Right lobe of liver (tissue), 6 donors: Measurements from ENCODE around the gene RUBCN. TPM values are rescaled to one million over a fixed set of nuclear protein-coding genes. Genes with fewer than 3 reads are reported as not detected.
"Not testable (repeated sequence)": the region's sequence is repeated elsewhere in the genome, so short reads cannot be mapped to it uniquely, and the experiment has no call there.

Experiments
- ATAC-seq, 4 donors: fragments of 200-7000 bp; cut with Tn5 transposase; one replicate each; pipeline ENCODE4 v1.9.1; 2020; ENCODE audit warnings: mild to moderate bottlenecking in 4 of 4, moderate library complexity in 4 of 4
- DNase-seq, 3 donors: peaks; one replicate each; pipeline ENCODE4 v3.0.0-alpha.2; 2020
- H3K27ac ChIP-seq, 3 donors: fragments of 200-600 bp; one replicate each; pipeline ENCODE4 v1.8.0; 2022
- H3K27me3 ChIP-seq, 2 donors: fragments of 200-600 bp; one replicate each; pipeline ENCODE4 v1.8.0; 2022
- H3K36me3 ChIP-seq, 4 donors: fragments of 200-600 bp; sonication (generic) in 1 of 4; one replicate each; pipeline versions ENCODE4 v1.5.1 to v1.8.0; 2017 to 2022; ENCODE audit warnings: control low read depth in 1 of 4
- H3K4me1 ChIP-seq, 4 donors: fragments of 200-600 bp; sonication (generic) in 1 of 4; one replicate each; pipeline versions ENCODE4 v1.5.1 to v1.8.0; 2017 to 2022; ENCODE audit warnings: control low read depth in 1 of 4
- H3K4me3 ChIP-seq, 3 donors: fragments of 200-600 bp; one replicate each; pipeline ENCODE4 v1.8.0; 2022
- H3K9me3 ChIP-seq, 4 donors: fragments of 200-600 bp; sonication (generic) in 1 of 4; one replicate each; pipeline versions ENCODE4 v1.5.1 to v1.8.0; 2017 to 2022; ENCODE audit warnings: control low read depth in 1 of 4
- CTCF ChIP-seq, 4 donors: fragments of 200-600 bp in 3 of 4; fragments of 450-650 bp in 1 of 4; IDR thresholded peaks; one replicate each; pipeline versions ENCODE4 v1.5.1 to v1.8.0; 2016 to 2022; ENCODE audit warnings: antibody characterized with exemption in 4 of 4, mild to moderate bottlenecking in 2 of 4
- POLR2A ChIP-seq: fragments of 450-650 bp; IDR thresholded peaks from one replicate; pipeline ENCODE4 v1.6.1; 2017; ENCODE audit warnings: antibody characterized with exemption, mild to moderate bottlenecking
- WGBS: methylation state at CpG from one replicate; pipeline ENCODE4 v1.1.6; 2018; ENCODE audit warnings: low coverage, low lambda C conversion rate; ENCODE audit not compliant: insufficient coverage; ENCODE audit errors: missing lambda C conversion rate; 5-methylcytosine and 5-hydroxymethylcytosine counted together
- intact Hi-C, 2 donors: fragments of 100-400 bp; cut with DNase I; formaldehyde crosslinking; loops; one replicate each; pipeline versions ENCODE4 v1.11.2 to v1.14.1; 2022
- total RNA-seq, 6 experiments: library from RNA; depleted of rRNA in 2 of 6; stranded (reverse); fragments of >200 nt in 2 of 6; fragmentation: NEBNext Ultra II Directional in 3 of 6; extraction: Animal tissue kit (Norgen Biotek cat#: 25700) in 3 of 6; gene quantifications; one replicate each; pipeline versions ENCODE4 v1.1.0 to v1.2.4, GENCODE V29; 2016 to 2023
- donor health status: DM: no; HTN: yes; CAD: no.
- donor health status: DM: no; HTN: no; CAD: no.
- donor health status: DM: no; HTN: no; CAD: no.
- donor health status: DM: no; HTN: yes; CAD: no.
- donor health status: DM: no; HTN: yes; CAD: no.

The RUBCN gene
- total RNA-seq, 6 experiments from 2014 or later = 6.4 to 19.4 (median 7.7) TPM

GRCh38 chr3:197734667-197735318 is 1.9 kb downstream of the RUBCN start:
- 80% methylated on average over 7 of the region's 7 CpGs for WGBS
- peaks cover 0 to 17% (median 0%) of the 10 kb centered on the region in 4 donors for H3K4me1 ChIP-seq
- TF ChIP-seq CTCF (IDR thresholded peaks at IDR 0.05) = no peak
- no peak for TF ChIP-seq POLR2A
- no peaks in the 10 kb centered on the region for H3K27me3 ChIP-seq
- H3K9me3 ChIP-seq = no peaks in the 10 kb centered on the region
- no peak for ATAC-seq
- H3K36me3 ChIP-seq = no peaks in the 10 kb centered on the region
- intact Hi-C loops = no loop called here
- no peak overlapping the region for H3K27ac ChIP-seq
- DNase-seq = no peak
- no peak overlapping the region for H3K4me3 ChIP-seq

- no peak overlapping the region for H3K4me3 ChIP-seq
- ATAC-seq (no peak), DNase-seq (no peak)
- 91% methylated on average over 4 of the region's 4 CpGs for WGBS
- H3K27me3 ChIP-seq = no peaks in the 10 kb centered on the region
- intact Hi-C loops = no loop called here
- TF ChIP-seq POLR2A (no peak), CTCF (IDR thresholded peaks at IDR 0.05) (no peak)
- H3K9me3 ChIP-seq = no peaks in the 10 kb centered on the region
- H3K36me3 ChIP-seq = no peaks in the 10 kb centered on the region
- no peak overlapping the region for H3K27ac ChIP-seq
- H3K4me1 ChIP-seq = peaks cover 0 to 17% (median 0%) of the 10 kb centered on the region in 4 donors
Measured at GRCh38 chr3:197733042-197733441, 3.7 kb downstream of the RUBCN start.

- intact Hi-C loops, H3K27me3 ChIP-seq, H3K9me3 ChIP-seq, DNase-seq, H3K27ac ChIP-seq, H3K36me3 ChIP-seq, H3K4me3 ChIP-seq, ATAC-seq: not testable (repeated sequence)
- WGBS = 97% methylated on average over 11 of the region's 27 CpGs
- H3K4me1 ChIP-seq = peaks cover 0 to 12% (median 0%) of the 10 kb centered on the region in 4 donors
Measured at GRCh38 chr3:197731483-197731882, 5.2 kb downstream of the RUBCN start.

GRCh38 chr3:197730770-197731169 is 5.9 kb downstream of the RUBCN start:
- H3K4me3 ChIP-seq, H3K9me3 ChIP-seq, ATAC-seq, H3K27me3 ChIP-seq, H3K27ac ChIP-seq, DNase-seq, H3K36me3 ChIP-seq, intact Hi-C loops: not testable (repeated sequence)
- 82% methylated on average over 2 of the region's 5 CpGs for WGBS
- H3K4me1 ChIP-seq = peaks cover 0 to 10% (median 0%) of the 10 kb centered on the region in 4 donors

GRCh38 chr3:197730200-197730599 is 6.5 kb downstream of the RUBCN start:
- Histone ChIP-seq H3K4me1 (peaks cover 0 to 5% (median 0%) of the 10 kb centered on the region in 4 donors), H3K36me3 (no peaks in the 10 kb centered on the region), H3K4me3 (no peak overlapping the region), H3K9me3 (no peaks in the 10 kb centered on the region), H3K27ac (no peak overlapping the region), H3K27me3 (no peaks in the 10 kb centered on the region)
- 73% methylated on average over 2 of the region's 2 CpGs for WGBS
- intact Hi-C loops = no loop called here
- ATAC-seq = no peak
- TF ChIP-seq POLR2A = no peak
- TF ChIP-seq CTCF (IDR thresholded peaks at IDR 0.05) = no peak
- no peak for DNase-seq
